ENCODE results near the gene CNIH1.

- TF ChIP-seq, protein P1, sequence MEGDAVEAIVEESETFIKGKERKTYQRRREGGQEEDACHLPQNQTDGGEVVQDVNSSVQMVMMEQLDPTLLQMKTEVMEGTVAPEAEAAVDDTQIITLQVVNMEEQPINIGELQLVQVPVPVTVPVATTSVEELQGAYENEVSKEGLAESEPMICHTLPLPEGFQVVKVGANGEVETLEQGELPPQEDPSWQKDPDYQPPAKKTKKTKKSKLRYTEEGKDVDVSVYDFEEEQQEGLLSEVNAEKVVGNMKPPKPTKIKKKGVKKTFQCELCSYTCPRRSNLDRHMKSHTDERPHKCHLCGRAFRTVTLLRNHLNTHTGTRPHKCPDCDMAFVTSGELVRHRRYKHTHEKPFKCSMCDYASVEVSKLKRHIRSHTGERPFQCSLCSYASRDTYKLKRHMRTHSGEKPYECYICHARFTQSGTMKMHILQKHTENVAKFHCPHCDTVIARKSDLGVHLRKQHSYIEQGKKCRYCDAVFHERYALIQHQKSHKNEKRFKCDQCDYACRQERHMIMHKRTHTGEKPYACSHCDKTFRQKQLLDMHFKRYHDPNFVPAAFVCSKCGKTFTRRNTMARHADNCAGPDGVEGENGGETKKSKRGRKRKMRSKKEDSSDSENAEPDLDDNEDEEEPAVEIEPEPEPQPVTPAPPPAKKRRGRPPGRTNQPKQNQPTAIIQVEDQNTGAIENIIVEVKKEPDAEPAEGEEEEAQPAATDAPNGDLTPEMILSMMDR (IDR thresholded peaks at IDR 0.05): no peak
- TF ChIP-seq POLR2A (IDR thresholded peaks at IDR 0.05): no peak
These were observed 14.2 kb upstream of the CNIH1 start for GRCh38 chr14:54455363-54455762.
